ENCODE results near the gene TULP4.
"Not testable (repeated sequence)": the region's sequence is repeated elsewhere in the genome, so short reads cannot be mapped to it uniquely, and the experiment has no call there.

GRCh38 chr6:158297657-158298056, 14.6 kb upstream of the TULP4 start:
- TF ChIP-seq POLR2A, CTCF (IDR thresholded peaks at IDR 0.05): not testable (repeated sequence)

All from upper lobe of left lung (tissue), 4 donors.